Trophoblast cell (in vitro differentiated cells and primary cell): ENCODE measurements around the gene CEP89.

Experiments used
- DNase-seq, 2 donors: peaks; one replicate each; pipeline ENCODE4 v3.0.0-alpha.2; 2016
- H2AFZ ChIP-seq: 2 replicates; pipeline ENCODE4 v1.6.1; 2013; ENCODE audit warnings: low read length, moderate library complexity, mild to moderate bottlenecking; ENCODE audit not compliant: insufficient read depth, poor library complexity
- H2AK5ac ChIP-seq: 2 replicates; pipeline ENCODE4 v1.6.1; 2013; ENCODE audit warnings: mild to moderate bottlenecking, low read length
- H2BK120ac ChIP-seq: 2 replicates; pipeline ENCODE4 v1.6.1; 2013; ENCODE audit warnings: low read length, mild to moderate bottlenecking, moderate library complexity; ENCODE audit not compliant: insufficient read depth, poor library complexity
- H2BK12ac ChIP-seq: 2 replicates; pipeline ENCODE4 v1.6.1; 2013; ENCODE audit warnings: mild to moderate bottlenecking, low read length, moderate library complexity
- H2BK5ac ChIP-seq: 2 replicates; pipeline ENCODE4 v1.6.1; 2013; ENCODE audit warnings: low read length, low read depth, moderate library complexity, mild to moderate bottlenecking; ENCODE audit not compliant: poor library complexity
- H3K14ac ChIP-seq: 2 replicates; pipeline ENCODE4 v1.6.1; 2013; ENCODE audit warnings: mild to moderate bottlenecking, low read length
- H3K18ac ChIP-seq: 2 replicates; pipeline ENCODE4 v1.6.1; 2013; ENCODE audit warnings: mild to moderate bottlenecking, low read length
- H3K23ac ChIP-seq: 2 replicates; pipeline ENCODE4 v1.6.1; 2013; ENCODE audit warnings: low read length
- H3K27ac ChIP-seq: 2 replicates; pipeline ENCODE4 v1.5.1; 2013; ENCODE audit warnings: low read depth, mild to moderate bottlenecking, inconsistent platforms, low read length, moderate library complexity
- H3K27me3 ChIP-seq: 2 replicates; pipeline ENCODE4 v1.6.1; 2013; ENCODE audit warnings: inconsistent platforms, mild to moderate bottlenecking, low read length, moderate library complexity; ENCODE audit not compliant: insufficient read depth
- H3K36me3 ChIP-seq, 2 experiments: 1 replicate in 1 of 2; 2 replicates in 1 of 2; pipeline ENCODE4 v1.6.1; 2013; ENCODE audit warnings: low read length in 2 of 2, mild to moderate bottlenecking in 2 of 2, moderate library complexity in 1 of 2; ENCODE audit not compliant: insufficient read depth in 2 of 2, control insufficient read depth in 1 of 2
- H3K4ac ChIP-seq: 2 replicates; pipeline ENCODE4 v1.6.1; 2013; ENCODE audit warnings: low read depth, mild to moderate bottlenecking, low read length, moderate library complexity
- H3K4me1 ChIP-seq, 2 experiments: 1 replicate in 1 of 2; 2 replicates in 1 of 2; pipeline ENCODE4 v1.6.1; 2013; ENCODE audit warnings: low read length in 2 of 2, mild to moderate bottlenecking in 2 of 2, moderate library complexity in 1 of 2; ENCODE audit not compliant: insufficient read depth in 2 of 2, control insufficient read depth in 1 of 2
- H3K4me2 ChIP-seq: 2 replicates; pipeline ENCODE4 v1.6.1; 2013; ENCODE audit warnings: inconsistent platforms, mild to moderate bottlenecking, low read length, moderate library complexity
- H3K4me3 ChIP-seq: 2 replicates; pipeline ENCODE4 v1.5.1; 2013; ENCODE audit warnings: mild to moderate bottlenecking, low read depth, low read length, inconsistent platforms
- H3K79me1 ChIP-seq: one replicate; pipeline ENCODE4 v1.6.1; 2013; ENCODE audit warnings: low read length
- H3K79me2 ChIP-seq: 2 replicates; pipeline ENCODE4 v1.6.1; 2013; ENCODE audit warnings: low read length, mild to moderate bottlenecking; ENCODE audit not compliant: control insufficient read depth, insufficient read depth, poor library complexity
- H3K9ac ChIP-seq: 2 replicates; pipeline ENCODE4 v1.6.1; 2013; ENCODE audit warnings: mild to moderate bottlenecking, low read length
- H3K9me3 ChIP-seq: 2 replicates; pipeline ENCODE4 v1.6.1; 2013; ENCODE audit warnings: low read depth, mild to moderate bottlenecking, control low read depth, inconsistent platforms, low read length; ENCODE audit not compliant: insufficient read depth
- H4K12ac ChIP-seq: 2 replicates; pipeline ENCODE4 v1.6.1; 2013; ENCODE audit warnings: low read depth, mild to moderate bottlenecking, low read length, moderate library complexity
- H4K8ac ChIP-seq: 2 replicates; pipeline ENCODE4 v1.6.1; 2013; ENCODE audit warnings: low read depth, mild to moderate bottlenecking, low read length, moderate library complexity
- H4K91ac ChIP-seq: one replicate; pipeline ENCODE4 v1.6.1; 2013; ENCODE audit warnings: low read depth, mild to moderate bottlenecking, low read length, moderate library complexity
- WGBS: extraction: QIAGEN DNeasy Blood & Tissue Kit; methylation state at CpG from one replicate; pipeline ENCODE4 v1.1.7; 2013; ENCODE audit warnings: missing lambda C conversion rate; ENCODE audit not compliant: insufficient read length, insufficient coverage; ENCODE audit errors: extremely low coverage; 5-methylcytosine and 5-hydroxymethylcytosine counted together

The CEP89 gene

DNA sequence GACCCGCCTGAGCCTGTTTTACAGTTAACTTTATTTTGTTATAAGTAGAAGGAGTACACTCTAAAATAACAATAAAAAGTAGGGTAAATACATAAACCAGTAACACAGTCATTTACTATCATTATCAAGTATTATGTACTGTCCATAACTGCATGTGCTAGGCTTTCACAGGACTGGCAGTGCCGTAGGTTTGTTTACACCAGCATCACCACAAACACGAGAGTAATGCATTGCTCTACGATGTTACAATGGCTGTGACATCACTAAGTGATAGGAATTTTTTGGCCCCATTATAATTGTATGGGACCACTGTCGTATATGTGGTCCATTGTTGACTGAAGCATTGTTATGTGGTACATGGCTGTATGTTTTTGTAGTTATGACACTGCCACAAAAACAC lies 60.9 kb downstream of the CEP89 start:
- Histone ChIP-seq H4K8ac (no peak overlapping the region), H4K91ac (no peak overlapping the region), H3K36me3 (peaks cover 2 to 5% of the 10 kb centered on the region in 2 experiments), H3K79me1 (no peaks in the 10 kb centered on the region), H2AK5ac (no peak overlapping the region), H3K27ac (no peak overlapping the region), H2BK120ac (no peak overlapping the region), H3K79me2 (no peaks in the 10 kb centered on the region), H3K4me3 (no peak overlapping the region), H2BK5ac (no peak overlapping the region), H3K23ac (no peak overlapping the region), H4K12ac (no peak overlapping the region), H3K9me3 (no peaks in the 10 kb centered on the region), H3K4me1 (peaks cover 4 to 6% of the 10 kb centered on the region in 2 experiments), H2AFZ (no peak overlapping the region), H3K4ac (no peak overlapping the region), H3K4me2 (no peak overlapping the region), H3K27me3 (no peaks in the 10 kb centered on the region), H2BK12ac (no peak overlapping the region), H3K9ac (no peak overlapping the region), H3K18ac (no peak overlapping the region), H3K14ac (no peak overlapping the region)
- peak; percentile 36 to 81 for DNase-seq
- no CpG with 5 or more reads among the region's 5 CpGs for WGBS

DNA sequence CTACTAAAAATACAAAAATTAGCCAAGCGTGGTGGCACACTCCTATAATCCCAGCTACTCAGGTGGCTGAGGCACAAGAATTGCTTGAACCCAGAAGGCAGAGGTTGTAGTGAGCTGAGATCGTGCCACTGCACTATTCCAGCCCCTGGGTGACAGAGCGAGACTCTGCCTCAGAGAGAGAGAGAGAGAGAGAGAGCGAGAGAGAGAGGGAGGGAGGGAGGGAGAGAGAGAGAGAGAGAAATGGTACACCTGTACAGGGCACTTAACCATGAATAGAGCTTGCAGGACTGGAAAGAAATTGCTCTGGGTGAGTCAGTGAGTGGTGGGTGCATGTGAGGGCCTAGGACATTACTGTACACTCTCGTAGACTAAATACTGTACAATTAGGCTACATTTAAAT lies 61.7 kb downstream of the CEP89 start:
- Histone ChIP-seq H3K36me3 (peaks cover 2 to 5% of the 10 kb centered on the region in 2 experiments), H2BK120ac (no peak overlapping the region), H4K91ac (no peak overlapping the region), H3K27me3 (no peaks in the 10 kb centered on the region), H3K18ac (no peak overlapping the region), H4K12ac (no peak overlapping the region), H2BK5ac (no peak overlapping the region), H3K27ac (no peak overlapping the region), H2AK5ac (no peak overlapping the region), H4K8ac (no peak overlapping the region), H3K4ac (no peak overlapping the region), H3K79me1 (no peaks in the 10 kb centered on the region), H2AFZ (no peak overlapping the region), H2BK12ac (no peak overlapping the region), H3K9me3 (no peaks in the 10 kb centered on the region), H3K79me2 (no peaks in the 10 kb centered on the region), H3K4me2 (no peak overlapping the region), H3K4me1 (peaks cover 4 to 6% of the 10 kb centered on the region in 2 experiments), H3K14ac (no peak overlapping the region), H3K9ac (no peak overlapping the region), H3K23ac (no peak overlapping the region), H3K4me3 (no peak overlapping the region)
- DNase-seq = no peak
- whole genome bisulfite sequencing = no CpG with 5 or more reads among the region's 5 CpGs

GRCh38 chr19:32909257-32909656 lies 62.5 kb downstream of the CEP89 start:
- Histone ChIP-seq H2BK12ac (no peak overlapping the region), H3K9me3 (no peaks in the 10 kb centered on the region), H3K4me3 (no peak overlapping the region), H3K23ac (no peak overlapping the region), H3K18ac (no peak overlapping the region), H2AFZ (no peak overlapping the region), H3K79me1 (no peaks in the 10 kb centered on the region), H4K91ac (no peak overlapping the region), H3K79me2 (no peaks in the 10 kb centered on the region), H3K4ac (no peak overlapping the region), H3K4me2 (no peak overlapping the region), H3K4me1 (peaks cover 4 to 6% of the 10 kb centered on the region in 2 experiments), H4K12ac (no peak overlapping the region), H3K14ac (no peak overlapping the region), H3K9ac (no peak overlapping the region), H2AK5ac (no peak overlapping the region), H2BK5ac (no peak overlapping the region), H3K27ac (no peak overlapping the region), H4K8ac (no peak overlapping the region), H3K36me3 (peaks cover 2 to 5% of the 10 kb centered on the region in 2 experiments), H3K27me3 (no peaks in the 10 kb centered on the region), H2BK120ac (no peak overlapping the region)
- peak in 1 of 2 donors; percentile 24 for DNase-seq

DNA sequence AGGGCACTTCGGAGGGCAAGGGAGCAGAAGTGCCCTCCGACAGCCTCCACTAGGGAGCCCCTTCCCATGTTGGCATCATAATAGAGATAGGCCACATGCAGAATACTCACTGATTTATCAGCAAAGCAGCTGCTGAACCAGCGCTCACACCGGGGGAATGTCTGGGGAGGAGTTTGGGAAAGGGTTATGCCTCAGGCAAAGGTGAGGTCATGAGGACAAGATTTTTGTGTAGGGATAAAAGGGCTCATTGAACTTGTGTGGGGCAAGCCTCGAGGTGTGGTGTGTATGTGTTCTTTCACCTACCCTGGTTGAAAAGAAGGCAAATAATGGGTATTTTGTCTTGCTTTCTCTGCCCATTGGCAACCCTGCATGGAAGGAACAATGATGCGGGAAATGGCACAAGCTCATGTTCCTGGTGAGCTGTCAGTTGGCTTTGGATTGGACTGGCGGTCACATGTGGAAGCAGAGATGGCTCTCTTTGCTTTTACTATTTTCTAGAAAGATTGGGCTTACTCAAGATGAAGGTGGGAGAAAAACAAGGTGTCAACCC lies 63.0 kb downstream of the CEP89 start:
- Histone ChIP-seq H3K27ac (no peak overlapping the region), H3K27me3 (no peaks in the 10 kb centered on the region), H3K79me1 (no peaks in the 10 kb centered on the region), H4K91ac (no peak overlapping the region), H2BK12ac (no peak overlapping the region), H4K8ac (no peak overlapping the region), H2AFZ (no peak overlapping the region), H3K79me2 (no peaks in the 10 kb centered on the region), H3K9me3 (no peaks in the 10 kb centered on the region), H3K4me1 (peaks cover 4 to 6% of the 10 kb centered on the region in 2 experiments), H3K18ac (no peak overlapping the region), H3K9ac (no peak overlapping the region), H3K4me3 (no peak overlapping the region), H4K12ac (no peak overlapping the region), H3K14ac (no peak overlapping the region), H3K4ac (no peak overlapping the region), H3K23ac (no peak overlapping the region), H2BK120ac (no peak overlapping the region), H2BK5ac (no peak overlapping the region), H3K4me2 (no peak overlapping the region), H2AK5ac (no peak overlapping the region), H3K36me3 (peaks cover 2 to 5% of the 10 kb centered on the region in 2 experiments)
- DNase-seq = peak; percentile 83 to 92
- WGBS = no CpG with 5 or more reads among the region's 7 CpGs
